HG03095 (cell line): ENCODE data around the gene CLEC1B.
"Not testable (repeated sequence)": the region's sequence is repeated elsewhere in the genome, so short reads cannot be mapped to it uniquely, and the experiment has no call there.

ENCODE experiments used
- ATAC-seq: cut with Tn5 transposase; IDR thresholded peaks from one replicate; pipeline ENCODE4 v1.9.1; 2021; ENCODE audit warnings: moderate library complexity; ENCODE audit not compliant: unreplicated experiment

Gene CLEC1B

DNA sequence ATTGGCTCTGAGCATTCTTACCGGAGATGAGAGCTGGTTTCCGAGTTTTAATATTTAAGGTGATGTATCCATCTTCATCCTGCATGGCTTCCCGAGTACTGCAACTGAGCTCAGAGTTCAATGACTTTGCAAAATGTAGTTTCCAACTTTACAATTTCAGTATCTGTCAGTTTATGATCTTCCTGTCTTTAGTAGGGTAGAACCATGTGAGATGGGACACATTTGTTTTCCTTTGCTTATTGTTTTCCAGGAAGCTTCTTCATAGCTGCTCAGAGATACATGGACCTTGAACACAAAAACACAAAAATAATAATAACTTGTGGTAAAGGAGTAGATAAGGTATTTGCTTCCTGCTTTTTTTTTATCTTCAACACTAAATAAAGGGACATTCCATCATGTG, at the start of gene CLEC1B:
Gene CLEC1B (minus strand): TSS at position 106 of the 400 bp plus-strand sequence. CDS start 21 bp downstream, at position 85.
- ATAC-seq: no peak

DNA sequence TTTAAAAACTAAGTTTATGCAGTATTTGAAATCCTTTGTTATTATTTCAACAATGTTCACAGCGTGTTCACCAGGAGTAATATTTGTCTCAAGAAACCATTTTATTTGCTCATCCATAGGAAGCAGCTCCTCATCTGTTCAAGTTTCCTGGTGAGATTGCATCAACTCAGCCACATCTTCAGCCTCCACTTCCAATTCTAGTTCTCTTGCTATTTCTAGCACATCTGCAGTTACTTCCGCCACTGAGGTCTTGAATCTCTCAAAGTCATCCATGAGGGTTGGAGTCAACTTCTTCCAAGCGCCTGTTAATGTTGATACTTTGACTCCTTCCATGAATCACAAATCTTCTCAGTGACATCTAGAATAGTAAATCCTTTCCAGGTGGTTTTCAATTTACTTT, 49.6 kb upstream of the CLEC1B start:
- ATAC-seq: no peak

DNA sequence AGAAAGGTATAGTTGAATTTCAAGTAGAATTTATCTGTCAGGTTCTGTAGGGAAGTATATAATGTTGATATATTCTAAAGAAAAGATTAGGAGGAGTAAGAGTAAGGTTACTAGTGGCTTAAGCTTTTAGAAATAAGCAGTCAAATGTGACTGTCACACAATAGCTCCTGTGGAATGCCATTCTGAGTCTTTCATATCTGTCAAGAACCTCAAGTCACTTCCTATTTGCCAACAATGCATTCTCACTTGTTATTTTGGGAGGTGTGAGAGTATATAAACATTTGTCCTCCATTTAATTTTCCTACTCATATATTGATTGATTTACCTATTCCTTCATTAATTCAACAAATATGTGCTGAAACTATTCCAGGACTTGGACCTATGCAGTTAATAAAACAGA, 43.2 kb upstream of the CLEC1B start:
- no peak for ATAC-seq

DNA sequence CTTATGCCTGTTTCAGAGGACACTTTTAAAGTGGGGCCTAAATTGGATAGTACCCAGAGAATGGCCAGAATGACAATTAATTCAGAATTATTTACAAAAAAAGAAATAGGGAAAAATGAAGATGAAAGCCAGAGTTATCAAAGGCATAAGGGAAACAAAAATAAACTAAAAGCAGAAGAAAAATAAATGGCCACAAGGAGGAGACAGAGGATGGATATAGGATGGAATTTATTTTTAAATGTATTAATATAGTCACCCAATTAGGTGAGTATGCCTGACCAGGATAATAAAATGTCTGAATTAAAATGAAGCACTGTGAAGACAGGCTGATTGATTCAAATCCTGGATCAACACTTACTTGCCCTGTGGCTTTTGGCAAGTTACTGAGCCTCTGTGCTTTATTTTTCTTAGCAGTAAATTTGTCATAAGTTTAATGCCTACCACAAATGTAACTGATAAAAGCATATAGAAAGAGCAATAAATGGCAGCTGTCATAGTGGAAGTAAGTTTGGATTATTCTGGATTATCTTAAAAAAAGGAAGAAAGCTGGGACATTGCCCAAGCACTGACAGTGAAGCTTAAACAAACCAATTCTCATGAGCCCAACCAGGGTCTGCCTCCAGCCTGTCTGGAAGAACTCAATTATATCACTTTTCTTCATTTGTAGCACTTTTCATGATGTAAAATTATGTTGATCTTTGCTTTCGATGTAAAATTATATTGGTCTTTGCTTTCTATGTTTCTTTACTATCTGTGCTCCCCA, 35.0 kb upstream of the CLEC1B start:
- no peak for ATAC-seq

DNA sequence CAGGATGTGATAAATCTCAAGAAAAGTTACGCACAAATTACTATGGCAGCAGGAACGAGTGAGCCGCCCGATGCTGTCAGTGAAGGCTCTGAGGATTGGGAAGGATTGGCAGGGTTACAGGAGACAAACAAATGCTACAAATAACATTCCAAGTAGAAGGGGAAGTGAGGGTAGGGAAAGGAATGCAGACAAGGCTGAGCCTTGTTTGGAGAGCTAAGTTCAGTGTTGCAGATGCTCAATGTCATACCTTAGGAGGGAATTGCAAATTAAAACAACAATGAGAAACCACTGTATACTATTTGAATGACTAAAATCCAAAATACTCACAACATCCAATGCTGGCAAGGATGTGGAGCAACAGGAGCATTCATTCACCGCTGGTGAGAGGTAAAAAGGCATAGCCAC, 32.9 kb upstream of the CLEC1B start:
- ATAC-seq: no peak

DNA sequence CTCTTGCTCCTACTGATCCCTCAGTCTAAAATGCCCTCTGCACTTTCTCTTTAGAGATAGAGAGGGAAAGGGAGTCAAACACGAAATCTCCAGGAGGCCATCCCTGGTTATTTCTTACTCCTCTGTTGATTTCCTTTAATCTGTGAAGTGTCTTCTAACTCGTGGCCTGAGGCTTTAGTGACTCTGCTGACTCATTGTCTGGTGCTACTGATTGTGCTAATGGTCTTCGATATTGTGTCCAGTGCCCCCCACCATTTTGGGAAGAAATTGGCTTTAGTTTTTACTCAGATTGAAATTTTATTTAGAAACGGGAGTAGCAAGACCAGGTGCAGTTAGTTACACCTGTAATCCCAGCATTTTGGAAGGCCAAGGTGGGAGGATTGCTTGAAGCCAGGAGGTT, 32.4 kb upstream of the CLEC1B start:
- no peak for ATAC-seq

DNA sequence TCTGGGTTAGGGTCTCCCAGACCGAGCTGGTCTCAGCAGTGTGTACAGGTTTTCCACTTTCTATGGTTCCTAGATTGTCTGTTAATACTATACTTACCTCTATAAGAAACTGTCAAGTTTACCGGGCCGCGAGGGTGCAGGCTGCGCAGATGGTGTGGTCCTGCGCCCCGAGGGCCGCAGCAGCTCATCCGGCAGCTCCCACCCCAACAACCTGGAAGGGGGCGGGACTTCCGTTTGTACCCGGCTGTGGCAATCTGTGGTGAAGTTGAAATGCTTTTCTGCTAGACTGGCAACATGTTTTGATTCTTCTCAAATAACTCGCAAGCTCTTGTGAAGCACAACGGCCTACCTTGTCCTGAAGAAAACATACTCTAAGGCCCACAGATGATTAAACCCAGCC, 31.5 kb upstream of the CLEC1B start, which contains the start of gene CLEC9A:
Gene CLEC9A (plus strand): TSS at position 237 of the 400 bp plus-strand sequence. CDS start 22,006 bp downstream, outside the sequence.
- no peak for ATAC-seq

DNA sequence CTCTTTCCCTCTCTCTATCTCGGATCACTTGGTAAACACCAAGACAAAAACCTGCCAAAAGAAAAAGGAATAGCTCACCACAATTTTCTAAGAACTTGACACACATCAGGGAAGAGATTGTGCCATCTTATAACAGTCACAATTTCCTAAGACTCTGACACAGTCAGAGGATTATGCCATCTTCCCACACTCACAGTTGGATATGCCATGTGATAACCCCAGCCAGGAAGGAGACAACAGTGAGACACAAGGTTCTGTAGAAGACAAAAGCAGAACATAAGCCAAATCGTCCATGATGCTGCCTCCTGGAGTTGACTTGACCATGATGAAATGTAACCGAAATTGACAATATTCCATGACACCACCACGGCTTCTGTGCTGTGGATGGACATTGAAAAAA, 28.8 kb upstream of the CLEC1B start:
- ATAC-seq: no peak

DNA sequence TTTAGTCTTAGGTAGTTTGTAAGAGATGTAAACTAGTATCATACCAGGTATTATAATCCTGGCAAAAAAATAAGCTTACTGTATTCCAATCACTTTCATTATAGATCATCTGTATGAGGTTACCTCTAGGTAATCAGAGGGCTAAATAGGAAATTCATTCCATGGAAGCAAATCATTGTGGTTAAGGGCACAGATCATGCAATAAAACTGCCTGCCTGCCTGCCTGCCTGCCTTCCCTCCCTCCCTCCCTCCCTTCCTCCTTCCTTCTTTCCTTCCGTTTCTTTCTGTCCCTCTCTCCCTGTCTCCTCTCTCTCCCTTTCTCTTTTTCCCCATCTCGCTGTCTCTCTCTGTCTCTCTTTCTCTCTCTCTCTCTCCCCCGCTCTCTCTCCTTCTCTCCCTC, 28.4 kb upstream of the CLEC1B start:
- no peak for ATAC-seq

DNA sequence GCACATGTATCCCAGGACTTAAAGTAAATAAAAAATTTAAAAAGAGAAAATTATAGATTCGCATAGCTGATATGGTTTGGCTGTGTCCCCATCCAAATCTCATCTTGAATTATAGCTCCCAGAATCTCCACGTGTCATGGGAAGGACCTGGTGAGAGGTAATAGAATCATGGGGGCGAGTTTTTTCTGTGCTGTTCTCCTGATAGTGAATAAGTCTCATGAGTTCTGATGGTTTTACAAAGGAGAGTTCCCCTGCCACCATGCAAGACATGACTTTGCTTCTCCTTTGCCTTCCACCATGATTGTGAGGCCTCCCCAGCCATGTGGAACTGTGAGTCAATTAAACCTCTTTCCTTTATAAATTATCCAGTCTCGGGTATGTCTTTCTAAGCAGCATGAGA, 27.7 kb upstream of the CLEC1B start:
- not testable (repeated sequence) for ATAC-seq

DNA sequence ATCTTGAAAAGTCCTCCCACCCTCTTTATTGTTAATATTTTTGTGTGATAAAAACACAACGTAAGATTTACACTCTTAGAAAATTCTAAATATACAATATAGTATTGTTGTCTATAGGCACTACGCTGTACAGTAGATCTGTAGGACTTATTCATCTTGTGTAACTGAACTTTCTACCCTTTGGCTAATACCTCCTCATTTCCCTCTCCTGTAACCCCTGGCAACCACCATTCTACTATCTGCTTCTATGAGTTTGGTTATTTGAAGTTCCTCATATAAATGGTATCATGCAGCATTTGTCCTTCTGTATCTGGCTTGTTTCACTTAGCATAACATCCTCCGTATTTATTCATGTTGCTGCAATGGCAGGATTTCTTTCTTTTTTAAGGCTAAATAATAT, 26.3 kb upstream of the CLEC1B start:
- no peak for ATAC-seq

DNA sequence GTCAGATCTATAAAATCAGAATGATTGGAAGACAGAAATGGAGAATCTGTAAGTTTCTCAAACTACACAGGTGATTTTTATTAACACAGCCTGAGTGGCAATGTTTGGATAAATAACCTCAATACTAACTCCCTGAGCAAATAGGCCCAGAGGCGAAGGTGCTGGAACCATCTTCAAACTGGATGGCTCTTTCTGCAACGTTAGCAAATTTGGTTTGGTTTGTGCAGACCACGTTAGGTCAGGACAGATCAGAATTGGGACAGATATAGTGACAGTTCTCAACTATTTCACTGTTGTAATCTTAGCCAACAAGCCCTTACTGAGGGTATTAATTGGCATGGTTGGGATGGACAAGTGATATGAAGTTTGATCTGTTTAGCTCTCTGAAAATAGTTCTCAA, 22.4 kb upstream of the CLEC1B start:
- no peak for ATAC-seq

DNA sequence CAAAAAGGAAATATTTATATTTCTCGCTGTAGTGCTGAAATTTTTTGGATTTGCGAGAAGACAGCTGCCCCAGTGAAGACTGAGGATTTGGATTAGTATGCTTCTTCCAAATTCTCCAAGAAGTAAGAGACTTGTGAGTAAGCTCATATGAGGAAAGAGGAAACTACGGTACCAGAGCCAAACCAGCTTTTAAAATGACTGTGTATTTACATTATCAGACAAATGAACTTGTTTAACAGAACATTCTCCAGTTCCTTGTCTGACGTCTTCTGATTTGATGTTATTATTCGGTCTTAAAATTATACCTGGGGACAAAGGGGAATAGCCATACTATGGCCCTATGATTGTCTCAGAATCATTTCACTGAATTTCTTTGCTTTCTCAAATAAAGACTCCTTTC, 19.5 kb upstream of the CLEC1B start:
- ATAC-seq: no peak

DNA sequence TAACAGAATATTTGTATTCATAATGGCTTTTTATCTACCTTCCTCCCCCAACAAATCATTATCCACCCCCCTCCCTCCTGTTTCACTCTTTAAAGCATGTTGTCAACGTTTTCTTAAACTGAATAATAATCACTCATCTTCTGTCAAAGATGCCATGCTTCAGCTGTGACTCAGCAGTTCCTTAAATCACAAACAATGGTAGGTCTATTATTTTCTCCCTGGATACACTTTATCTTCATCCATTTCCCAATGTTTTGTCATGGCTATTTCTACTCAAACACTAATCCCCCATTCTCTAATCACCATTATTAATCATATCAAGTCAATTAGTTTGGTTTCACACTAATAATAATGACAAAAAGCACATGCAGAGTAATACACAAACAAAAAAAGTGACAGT, 18.0 kb upstream of the CLEC1B start:
- ATAC-seq: no peak

DNA sequence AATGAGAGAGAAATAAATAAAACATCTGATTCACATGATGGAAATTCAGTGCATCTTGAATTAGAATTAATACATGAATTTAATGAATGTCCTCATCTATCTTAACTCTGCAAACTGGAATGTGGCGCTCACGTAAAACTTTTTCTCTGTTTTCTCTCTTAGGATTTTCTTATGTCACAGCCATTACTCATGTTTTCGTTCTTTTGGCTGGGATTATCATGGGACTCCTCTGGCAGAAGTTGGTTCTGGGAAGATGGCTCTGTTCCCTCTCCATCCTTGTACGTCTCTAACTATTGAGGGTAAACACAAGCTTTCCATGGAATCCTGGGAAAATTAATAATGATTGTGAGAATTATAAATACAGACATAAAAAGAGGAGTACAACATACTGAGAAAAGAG, 16.5 kb upstream of the CLEC1B start:
- no peak for ATAC-seq

DNA sequence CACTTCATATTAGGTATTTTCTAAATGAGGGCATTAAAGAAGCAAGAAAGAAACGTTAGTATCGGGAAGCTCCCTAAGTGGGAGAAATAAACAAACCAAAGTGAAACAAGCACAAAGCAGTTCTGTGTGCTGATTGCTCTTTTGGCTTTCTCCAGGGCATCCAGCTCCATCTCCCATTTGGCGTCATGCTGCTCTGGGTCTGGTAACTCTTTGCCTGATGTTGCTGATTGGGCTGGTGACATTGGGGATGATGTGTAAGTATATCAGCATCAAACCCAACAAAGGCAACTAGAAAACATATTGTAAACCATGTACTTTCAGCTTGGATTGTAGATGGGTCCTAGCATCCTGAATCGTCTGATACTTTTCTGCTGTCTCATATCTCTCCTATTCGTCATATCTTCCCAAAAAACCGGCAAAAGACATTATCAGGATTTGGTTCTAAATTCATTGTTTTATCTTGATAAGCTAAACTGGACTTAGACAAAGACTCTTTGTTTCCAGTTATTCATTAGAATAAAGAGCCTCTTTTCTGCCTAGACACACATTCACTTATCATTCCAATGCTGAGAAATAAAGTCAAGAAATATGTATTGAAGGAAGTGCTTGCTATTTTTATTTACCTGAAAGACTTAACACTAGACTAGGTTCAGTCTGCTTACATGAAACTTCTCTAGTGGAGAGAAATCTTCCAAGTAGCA, 13.9 kb upstream of the CLEC1B start:
- no peak for ATAC-seq

DNA sequence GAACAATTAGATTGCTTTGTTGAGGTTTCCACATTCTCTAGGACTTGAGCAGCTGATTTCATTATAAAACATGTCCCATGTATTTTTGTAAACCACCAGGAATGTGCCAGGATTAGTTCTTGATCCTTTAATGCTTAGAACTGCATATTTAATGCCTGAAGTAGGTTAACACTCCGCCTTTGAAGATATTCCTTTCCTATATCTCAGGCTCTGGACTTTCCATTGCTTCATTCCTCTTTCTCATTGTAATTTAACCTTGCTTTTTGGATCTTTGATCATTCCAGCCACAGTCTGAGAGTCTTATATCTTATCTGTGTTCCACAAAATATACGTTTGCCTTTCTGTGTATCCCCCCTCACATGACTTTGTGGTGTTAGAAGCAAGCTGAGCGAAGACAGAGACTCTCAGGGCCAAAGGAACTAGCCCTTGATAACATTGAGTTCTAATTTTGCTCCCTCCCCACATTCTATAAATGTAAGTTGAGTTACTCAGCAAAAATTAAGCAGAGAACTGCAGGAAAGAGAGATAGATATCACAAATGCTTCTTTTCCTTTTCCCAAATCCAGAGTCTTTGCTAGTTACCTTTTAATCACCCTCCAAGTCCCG, 2.4 kb upstream of the CLEC1B start:
- ATAC-seq: no peak

DNA sequence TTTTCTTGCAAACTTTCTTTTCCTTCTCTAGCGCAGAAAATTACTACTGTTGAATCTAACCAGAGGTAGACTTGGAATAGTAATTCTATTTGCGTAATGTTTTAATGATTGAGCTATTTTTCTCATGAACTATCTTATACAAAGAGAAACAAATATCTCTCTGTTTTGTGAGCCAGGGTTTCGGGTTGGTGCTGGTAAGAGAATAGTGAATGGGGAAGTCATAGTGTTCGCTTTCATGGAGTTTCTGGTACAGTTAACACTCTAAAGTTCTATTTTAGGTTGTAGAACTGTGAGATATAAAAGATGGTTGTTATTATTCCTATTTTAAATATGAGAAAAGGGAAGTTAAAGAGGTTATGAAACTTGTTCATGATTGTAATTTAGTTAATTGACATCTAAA, 6.6 kb downstream of the CLEC1B start:
- no peak for ATAC-seq

DNA sequence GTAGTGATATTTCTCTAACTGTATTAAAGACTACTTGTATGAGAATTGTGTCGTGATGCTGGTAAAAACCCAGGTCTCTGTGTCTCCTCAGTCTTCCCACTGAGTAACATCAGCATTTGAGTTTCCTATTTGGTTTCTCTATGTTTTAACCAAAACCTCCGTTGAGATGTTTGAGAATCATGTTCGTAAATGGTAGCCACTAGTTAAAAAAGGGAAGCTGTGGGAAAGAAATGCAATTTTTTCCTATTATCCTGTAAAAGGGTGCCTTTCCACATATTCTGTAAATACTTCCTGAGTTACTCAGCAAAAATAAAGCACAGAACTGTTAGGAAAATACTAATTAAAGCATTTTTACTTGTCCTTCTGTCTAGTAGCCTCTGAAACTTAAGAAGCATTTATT, 7.0 kb downstream of the CLEC1B start:
- no peak for ATAC-seq

DNA sequence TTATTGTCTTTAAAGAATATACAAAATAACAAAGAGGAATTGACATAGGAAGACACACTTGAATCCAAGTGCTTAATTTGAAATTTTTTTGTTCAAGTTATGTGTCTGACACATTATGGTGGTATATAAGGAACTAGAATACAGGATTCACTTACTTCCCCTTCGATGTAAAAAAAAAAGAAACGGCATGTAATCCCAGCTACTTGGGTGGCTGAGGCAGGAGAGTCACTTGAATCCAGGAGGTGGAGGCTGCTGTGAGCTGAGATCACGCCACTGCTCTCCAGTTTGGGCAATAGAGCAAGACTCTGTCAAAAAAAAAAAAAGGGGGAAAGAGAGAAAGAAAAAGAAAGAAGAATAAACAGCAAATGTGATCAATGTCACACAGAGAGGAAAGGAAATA, 18.8 kb downstream of the CLEC1B start:
- no peak for ATAC-seq

DNA sequence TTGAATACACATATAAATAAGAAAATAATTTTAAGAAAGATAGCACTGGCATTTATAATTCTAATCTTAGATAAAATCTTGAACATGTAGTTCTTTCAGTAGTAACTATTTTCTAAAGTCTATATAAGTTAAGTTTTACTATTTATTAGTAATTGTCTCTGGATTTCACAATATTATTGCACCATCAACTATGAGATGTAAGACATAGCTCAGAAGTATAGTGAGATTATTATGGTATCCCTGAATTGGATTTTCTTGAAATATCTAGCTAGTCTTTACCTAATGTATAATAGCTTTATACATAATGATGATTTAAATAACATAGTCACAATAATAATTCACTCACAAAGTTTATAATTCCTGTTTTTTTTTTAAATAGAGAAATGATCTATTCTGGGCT, 21.0 kb downstream of the CLEC1B start:
- no peak for ATAC-seq

DNA sequence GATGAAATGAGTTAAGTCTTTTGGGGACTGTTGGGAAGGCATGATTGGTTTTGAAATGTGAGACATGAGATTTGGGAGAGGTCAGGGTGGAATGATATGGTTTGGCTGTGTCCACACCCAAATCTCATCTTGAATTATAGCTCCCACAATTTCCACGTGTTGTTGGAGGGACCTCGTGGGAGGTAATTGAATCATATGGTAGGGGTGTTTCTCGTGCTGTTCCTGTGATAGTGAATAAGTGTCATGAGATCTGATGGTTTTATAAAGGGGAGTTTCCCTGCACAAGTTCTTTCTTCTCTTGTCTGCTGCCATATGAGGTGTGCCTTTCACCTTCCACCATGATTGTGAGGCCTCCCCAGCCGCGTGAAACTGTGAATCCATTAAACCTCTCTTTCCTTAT, 22.3 kb downstream of the CLEC1B start:
- not testable (repeated sequence) for ATAC-seq
